Esophagus squamous epithelium (tissue), 5 donors: ENCODE data around the gene CAPZB. TPM values are rescaled to one million over a fixed set of nuclear protein-coding genes. Genes with fewer than 3 reads are reported as not detected.

Source experiments
- DNase-seq: peaks from one replicate; lab custom pipeline; 2025; lab: John Stamatoyannopoulos, UW
- H3K27ac ChIP-seq, 4 donors: fragments of 200-600 bp; sonication (generic); one replicate each; pipeline ENCODE4 v1.5.1; 2016 to 2019; ENCODE audit warnings: mild to moderate bottlenecking in 1 of 4
- H3K27me3 ChIP-seq, 4 donors: fragments of 200-600 bp; sonication (generic); 1 replicate in 3 of 4; 2 replicates in 1 of 4; pipeline versions ENCODE4 v1.5.1 to v1.6.0; 2017 to 2021; ENCODE audit warnings: antibody characterized with exemption in 1 of 4
- H3K36me3 ChIP-seq, 3 donors: fragments of 200-600 bp; sonication (generic); one replicate each; pipeline ENCODE4 v1.5.1; 2016 to 2019
- H3K4me1 ChIP-seq, 3 donors: fragments of 200-600 bp; sonication (generic); one replicate each; pipeline ENCODE4 v1.5.1; 2017 to 2019
- H3K4me3 ChIP-seq, 4 donors: fragments of 200-600 bp; sonication (generic); 1 replicate in 3 of 4; 2 replicates in 1 of 4; pipeline ENCODE4 v1.5.1; 2016 to 2019; ENCODE audit warnings: mild to moderate bottlenecking in 2 of 4, moderate library complexity in 1 of 4
- H3K9me3 ChIP-seq, 3 donors: fragments of 200-600 bp; sonication (generic); one replicate each; pipeline ENCODE4 v1.5.1; 2016 to 2019
- POLR2A ChIP-seq, 4 donors: fragments of 450-650 bp; IDR thresholded peaks; one replicate each; pipeline ENCODE4 v1.6.1; 2017; ENCODE audit warnings: antibody characterized with exemption in 4 of 4, mild to moderate bottlenecking in 4 of 4, moderate library complexity in 3 of 4
- WGBS, 2 donors: methylation state at CpG; one replicate each; pipeline ENCODE4 v1.1.5; 2018; 5-methylcytosine and 5-hydroxymethylcytosine counted together
- intact Hi-C: fragments of 100-400 bp; cut with DNase I; formaldehyde crosslinking; loops from one replicate; pipeline ENCODE4 v1.15.0; 2022
- total RNA-seq, 4 donors: library from RNA; depleted of rRNA; stranded (reverse); fragments of >200 nt; gene quantifications; one replicate each; pipeline ENCODE4 v1.1.0, GENCODE V29; 2016
- TF ChIP-seq, protein P1 (sequence below), 6 experiments: fragments of 450-650 bp in 4 of 6; fragments of 200-600 bp in 2 of 6; sonication (generic) in 2 of 6; IDR thresholded peaks; one replicate each; pipeline ENCODE4 v1.5.1; 2016 to 2019; ENCODE audit warnings: antibody characterized with exemption in 6 of 6, mild to moderate bottlenecking in 4 of 6, moderate library complexity in 4 of 6
- donor health status: DM: yes; HTN: yes; CAD: no.

CAPZB gene
- total RNA-seq = 100 to 1,000 TPM in 3 of 4 donors, 10 to 100 TPM in 1; 89.4 to 146 (median 126) TPM

DNA sequence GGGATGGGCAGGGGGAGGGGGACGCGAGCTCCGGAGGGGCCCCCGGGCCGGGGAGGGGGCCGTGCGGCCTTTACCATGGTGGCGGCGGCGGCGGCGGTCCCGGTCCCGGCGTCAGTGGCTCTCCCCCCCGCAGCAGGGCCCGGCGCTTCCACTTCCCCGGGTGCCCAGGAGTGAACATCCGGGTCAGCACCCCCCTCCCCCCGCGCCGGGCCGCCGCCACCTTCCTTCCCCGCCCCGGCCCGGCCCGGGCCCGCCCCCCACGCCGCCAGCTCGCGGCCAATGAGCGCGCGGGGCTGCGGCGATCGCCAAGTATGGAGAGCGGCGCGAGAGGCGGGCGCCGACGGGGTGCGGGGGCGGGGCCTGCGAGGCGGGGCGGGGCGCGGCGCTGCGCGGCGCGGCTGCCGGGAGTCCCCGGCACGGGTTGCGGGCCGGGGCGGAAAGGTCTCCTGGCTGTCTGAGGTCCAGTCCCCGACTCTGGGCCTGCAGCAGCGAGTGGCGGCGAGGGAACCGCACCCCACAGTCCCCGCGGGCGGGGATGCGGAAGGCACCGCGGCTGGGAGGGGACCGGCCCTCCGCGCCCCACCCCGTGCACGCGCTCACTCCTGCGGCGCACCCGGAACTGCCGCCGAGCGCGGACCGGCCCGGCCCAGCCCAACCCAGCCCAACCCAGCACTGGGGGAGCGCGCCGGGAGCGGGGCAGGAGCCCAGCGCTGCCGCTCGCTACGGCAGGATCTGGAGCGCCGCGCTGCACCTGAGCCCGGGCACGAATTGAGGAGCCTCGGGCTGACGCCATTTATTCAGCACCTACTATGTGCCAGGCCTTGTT, at the start of gene CAPZB:
TSS of gene CAPZB (minus strand) at position 178 of the 826 bp plus-strand sequence. CDS start at position 77, 101 bp downstream.
- peak in 3 of 4 donors; percentile 56 to 94 (median 90) for TF ChIP-seq POLR2A (IDR thresholded peaks at IDR 0.05)
- TF ChIP-seq, protein P1, sequence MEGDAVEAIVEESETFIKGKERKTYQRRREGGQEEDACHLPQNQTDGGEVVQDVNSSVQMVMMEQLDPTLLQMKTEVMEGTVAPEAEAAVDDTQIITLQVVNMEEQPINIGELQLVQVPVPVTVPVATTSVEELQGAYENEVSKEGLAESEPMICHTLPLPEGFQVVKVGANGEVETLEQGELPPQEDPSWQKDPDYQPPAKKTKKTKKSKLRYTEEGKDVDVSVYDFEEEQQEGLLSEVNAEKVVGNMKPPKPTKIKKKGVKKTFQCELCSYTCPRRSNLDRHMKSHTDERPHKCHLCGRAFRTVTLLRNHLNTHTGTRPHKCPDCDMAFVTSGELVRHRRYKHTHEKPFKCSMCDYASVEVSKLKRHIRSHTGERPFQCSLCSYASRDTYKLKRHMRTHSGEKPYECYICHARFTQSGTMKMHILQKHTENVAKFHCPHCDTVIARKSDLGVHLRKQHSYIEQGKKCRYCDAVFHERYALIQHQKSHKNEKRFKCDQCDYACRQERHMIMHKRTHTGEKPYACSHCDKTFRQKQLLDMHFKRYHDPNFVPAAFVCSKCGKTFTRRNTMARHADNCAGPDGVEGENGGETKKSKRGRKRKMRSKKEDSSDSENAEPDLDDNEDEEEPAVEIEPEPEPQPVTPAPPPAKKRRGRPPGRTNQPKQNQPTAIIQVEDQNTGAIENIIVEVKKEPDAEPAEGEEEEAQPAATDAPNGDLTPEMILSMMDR (IDR thresholded peaks at IDR 0.05) = no peak
- no CpG with 5 or more reads among the region's 106 CpGs for WGBS, 2 donors

GRCh38 chr1:19534281-19534680, 48.9 kb upstream of the CAPZB start:
- no peaks in the 10 kb centered on the region for H3K36me3 ChIP-seq
- no peak for DNase-seq
- H3K4me1 ChIP-seq = peaks cover 0 to 9% (median 5%) of the 10 kb centered on the region in 3 donors
- TF ChIP-seq, protein P1 (IDR thresholded peaks at IDR 0.05) = no peak
- no peak for TF ChIP-seq POLR2A (IDR thresholded peaks at IDR 0.05)
- H3K4me3 ChIP-seq = no peak overlapping the region
- peaks cover 0 to 8% (median 0%) of the 10 kb centered on the region in 3 donors for H3K9me3 ChIP-seq
- H3K27me3 ChIP-seq = no peaks in the 10 kb centered on the region
- WGBS, 2 donors = 83 to 89% methylated on average over 5 of the region's 5 CpGs
- intact Hi-C loops = no loop called here
- peak overlapping the region in 2 of 4 donors; percentile 78 to 83 for H3K27ac ChIP-seq

More for the DNA sequence above, at the start of gene CAPZB:
- H3K27me3 ChIP-seq = no peaks in the 10 kb centered on the region
- peak within 1 kb of the TSS; percentile 89 to 100 (median 96) for H3K4me3 ChIP-seq
- peak; percentile 63 for DNase-seq
- peaks cover 27 to 70% (median 49%) of the 10 kb centered on the region in 3 donors for H3K4me1 ChIP-seq
- no peaks in the 10 kb centered on the region for H3K9me3 ChIP-seq
- H3K36me3 ChIP-seq = peaks cover 0 to 17% (median 0%) of the 10 kb centered on the region in 3 donors
- peak within 1 kb of the TSS; percentile 99 to 100 (median 100) for H3K27ac ChIP-seq
- intact Hi-C loops = loop anchor here (10.0 kb wide), 2 partner anchors 91 to 169 kb away; no protein-coding TSS in a partner anchor

GRCh38 chr1:19533626-19534025, 48.3 kb upstream of the CAPZB start:
- H3K4me3 ChIP-seq = no peak overlapping the region
- TF ChIP-seq POLR2A (IDR thresholded peaks at IDR 0.05) = no peak
- TF ChIP-seq, protein P1 (IDR thresholded peaks at IDR 0.05) = no peak
- peaks cover 0 to 10% (median 5%) of the 10 kb centered on the region in 3 donors for H3K4me1 ChIP-seq
- H3K9me3 ChIP-seq = peaks cover 0 to 8% (median 0%) of the 10 kb centered on the region in 3 donors
- 70 to 81% methylated on average over 7 of the region's 7 CpGs for WGBS, 2 donors
- H3K27me3 ChIP-seq = no peaks in the 10 kb centered on the region
- DNase-seq = no peak
- no peaks in the 10 kb centered on the region for H3K36me3 ChIP-seq
- intact Hi-C loops = no loop called here
- H3K27ac ChIP-seq = peak overlapping the region in 3 of 4 donors; percentile 64 to 83 (median 78)

GRCh38 chr1:19532519-19532918, 47.2 kb upstream of the CAPZB start:
- H3K9me3 ChIP-seq = peaks cover 0 to 8% (median 0%) of the 10 kb centered on the region in 3 donors
- H3K27ac ChIP-seq = peak overlapping the region in 3 of 4 donors; percentile 64 to 83 (median 78)
- intact Hi-C loops = no loop called here
- no peak overlapping the region for H3K4me3 ChIP-seq
- no peak for TF ChIP-seq POLR2A (IDR thresholded peaks at IDR 0.05)
- TF ChIP-seq, protein P1 (IDR thresholded peaks at IDR 0.05) = no peak
- DNase-seq = no peak
- WGBS, 2 donors = 86 to 96% methylated on average over 3 to 4 of the region's 4 CpGs
- peaks cover 0 to 10% (median 5%) of the 10 kb centered on the region in 3 donors for H3K4me1 ChIP-seq
- no peaks in the 10 kb centered on the region for H3K36me3 ChIP-seq
- H3K27me3 ChIP-seq = no peaks in the 10 kb centered on the region

DNA sequence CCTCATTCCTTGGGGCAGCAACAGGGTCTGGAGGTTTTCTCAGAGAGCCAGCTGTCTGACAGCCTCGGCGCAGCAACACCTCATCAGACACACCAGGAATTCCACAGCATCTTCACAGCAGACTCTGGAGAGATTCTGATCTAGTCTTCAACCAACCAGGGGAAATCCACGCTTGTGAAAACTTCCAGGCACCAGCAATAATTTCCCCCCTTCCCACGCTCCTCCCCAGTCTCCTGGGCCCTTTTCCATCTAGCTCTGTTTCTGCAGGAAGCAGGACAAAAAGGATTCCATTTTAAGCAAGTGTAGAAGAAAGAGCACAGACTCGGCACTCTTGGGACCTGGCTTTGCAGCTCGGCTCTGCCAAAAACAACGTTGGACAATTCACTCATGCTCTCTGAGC, 44.3 kb upstream of the CAPZB start:
- intact Hi-C loops = no loop called here
- no peak for DNase-seq
- no peak for TF ChIP-seq POLR2A (IDR thresholded peaks at IDR 0.05)
- TF ChIP-seq, protein P1 (IDR thresholded peaks at IDR 0.05) = no peak
- H3K36me3 ChIP-seq = no peaks in the 10 kb centered on the region
- H3K4me3 ChIP-seq = no peak overlapping the region
- WGBS, 2 donors = 43 to 47% methylated on average over 5 to 7 of the region's 7 CpGs
- H3K4me1 ChIP-seq = peaks cover 0 to 10% (median 5%) of the 10 kb centered on the region in 3 donors
- H3K27ac ChIP-seq = peak overlapping the region in 3 of 4 donors; percentile 48 to 71 (median 54)
- H3K9me3 ChIP-seq = peaks cover 0 to 8% (median 0%) of the 10 kb centered on the region in 3 donors
- no peaks in the 10 kb centered on the region for H3K27me3 ChIP-seq
